ENCODE results near the gene CDC45.
"Not testable (repeated sequence)": the region's sequence is repeated elsewhere in the genome, so short reads cannot be mapped to it uniquely, and the experiment has no call there.

CDC45 gene

DNA sequence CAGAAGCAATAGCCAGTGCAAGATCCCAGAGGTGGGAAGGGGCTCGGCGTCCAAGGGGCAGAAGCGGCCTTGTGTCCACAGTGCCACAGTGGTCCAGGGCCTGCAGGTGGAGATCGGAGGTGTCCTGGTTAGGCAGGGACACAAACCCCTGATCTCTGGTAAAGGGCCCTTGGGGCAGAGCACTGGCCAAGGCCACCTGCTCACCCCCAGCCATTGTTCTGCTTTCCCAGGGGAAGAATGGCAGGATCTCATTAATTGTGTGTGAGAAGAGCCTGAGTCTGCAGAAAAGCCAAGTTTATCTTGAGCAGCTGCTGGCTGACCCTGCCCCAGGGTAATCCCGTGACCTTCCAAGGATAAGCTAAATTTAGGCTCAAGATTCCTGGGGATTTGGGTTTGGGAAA lies 47.6 kb downstream of the CDC45 start:
- no peak for DNase-seq

DNA sequence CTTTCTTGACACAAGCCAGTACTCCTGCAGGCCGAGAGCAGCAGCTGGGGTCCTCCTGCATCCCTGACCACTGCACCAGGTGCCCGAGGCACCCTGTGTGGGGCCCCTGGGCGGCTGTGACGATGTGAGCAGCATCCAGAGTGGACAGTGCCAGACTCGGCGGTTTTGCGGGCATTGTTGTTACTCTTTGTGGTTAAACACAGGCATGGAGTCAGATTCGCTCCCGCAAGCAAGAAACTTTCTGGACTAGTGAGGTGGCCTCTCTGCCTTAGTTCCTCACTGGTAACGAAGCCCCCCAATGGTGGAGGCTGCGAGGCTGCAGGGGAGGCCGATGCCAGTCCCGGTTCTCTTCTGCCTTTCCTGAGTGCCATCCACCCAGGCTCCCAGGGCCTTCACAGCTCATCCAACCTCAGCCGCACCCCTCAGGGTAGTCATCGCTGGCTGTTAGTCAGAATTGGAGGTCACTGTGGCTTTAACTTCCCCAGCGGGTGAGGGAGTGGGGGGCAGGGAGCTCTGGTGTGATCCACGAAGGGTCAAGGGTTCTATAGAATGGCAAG lies 48.2 kb downstream of the CDC45 start:
- no peak for DNase-seq

DNA sequence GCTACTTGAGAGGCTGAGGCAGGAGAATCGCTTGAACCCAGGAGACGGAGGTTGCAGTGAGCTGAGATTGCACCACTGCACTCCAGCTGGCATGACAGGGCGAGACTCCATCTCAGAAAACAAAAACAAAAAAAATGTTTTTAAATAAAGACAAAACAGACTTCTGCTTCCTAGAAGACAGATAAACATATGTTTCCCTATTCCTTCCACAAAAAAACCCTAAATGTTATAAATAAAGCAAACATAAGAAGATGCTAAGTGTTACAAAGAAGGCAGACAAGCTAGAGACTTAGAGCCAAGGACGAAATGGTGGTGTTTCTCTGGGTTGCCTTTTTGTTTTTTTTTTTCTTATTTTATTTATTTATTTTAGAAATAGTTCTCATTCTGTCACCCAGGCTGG lies 50.1 kb downstream of the CDC45 start:
- DNase-seq, result no peak

DNA sequence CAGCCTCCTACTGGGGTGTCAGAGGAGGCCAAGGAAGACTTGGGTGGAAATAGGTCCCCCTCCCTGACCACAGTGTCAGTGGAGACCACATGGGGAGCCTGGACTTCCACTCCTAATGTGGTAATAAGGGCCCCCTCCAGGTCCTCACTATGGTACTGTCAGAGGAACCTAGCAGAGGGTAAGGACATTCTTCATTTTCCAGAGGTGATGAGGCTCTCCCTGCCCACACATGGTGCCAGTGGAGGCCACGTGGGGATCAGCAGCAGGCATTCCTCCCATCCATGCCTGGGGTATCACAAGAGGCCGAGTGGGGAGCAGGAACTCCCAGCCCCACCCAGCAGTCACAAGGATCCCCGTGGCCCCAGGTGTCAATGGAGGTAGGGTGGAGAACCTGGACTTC lies 51.0 kb downstream of the CDC45 start:
- DNase-seq, result no peak

DNA sequence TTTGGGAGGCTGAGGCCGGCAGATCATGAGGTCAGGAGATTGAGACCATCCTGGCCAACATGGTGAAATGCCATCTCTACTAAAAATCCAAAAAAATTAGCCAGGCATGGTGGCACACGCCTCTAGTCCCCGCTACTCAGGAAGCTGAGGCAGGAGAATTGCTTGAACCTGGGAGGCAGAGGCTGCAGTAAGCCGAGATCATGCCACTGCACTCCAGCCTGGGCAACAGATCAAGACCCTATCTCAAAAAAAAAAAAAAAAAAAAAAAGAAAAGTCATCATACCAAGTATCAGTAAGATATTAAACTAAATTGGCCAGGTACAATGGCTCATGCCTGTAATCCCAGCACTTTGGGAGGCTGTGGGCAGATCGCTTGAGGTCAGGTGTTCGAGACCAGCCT lies 51.6 kb downstream of the CDC45 start:
- not testable (repeated sequence) for DNase-seq

DNA sequence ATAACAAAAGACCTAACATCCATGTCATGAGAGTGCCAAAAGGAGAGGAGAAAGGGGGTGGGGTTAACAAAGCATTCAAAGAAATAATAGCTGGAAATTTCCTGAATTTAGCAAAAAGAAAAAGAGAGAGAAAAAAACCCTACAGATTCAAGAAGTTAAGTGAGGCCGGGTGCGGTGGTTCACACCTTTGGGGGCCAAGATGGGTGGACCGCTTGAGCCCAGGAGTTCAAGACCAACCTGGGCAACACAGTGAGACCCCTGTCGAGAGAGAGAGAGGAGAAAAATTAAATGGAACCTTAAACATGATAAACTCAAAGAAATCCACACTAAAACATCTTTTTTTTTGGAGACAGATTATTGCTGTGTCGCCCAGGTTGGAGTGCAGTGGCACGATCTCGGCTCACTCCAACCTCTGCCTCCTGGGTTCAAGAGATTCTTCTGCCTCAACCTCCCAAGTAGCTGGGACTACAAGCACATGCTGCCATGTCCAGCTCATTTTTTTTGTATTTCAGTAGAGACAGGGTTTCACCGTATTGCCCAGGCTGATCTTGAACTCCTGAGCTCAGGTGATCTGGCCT lies 53.4 kb downstream of the CDC45 start:
- DNase-seq, result no peak

DNA sequence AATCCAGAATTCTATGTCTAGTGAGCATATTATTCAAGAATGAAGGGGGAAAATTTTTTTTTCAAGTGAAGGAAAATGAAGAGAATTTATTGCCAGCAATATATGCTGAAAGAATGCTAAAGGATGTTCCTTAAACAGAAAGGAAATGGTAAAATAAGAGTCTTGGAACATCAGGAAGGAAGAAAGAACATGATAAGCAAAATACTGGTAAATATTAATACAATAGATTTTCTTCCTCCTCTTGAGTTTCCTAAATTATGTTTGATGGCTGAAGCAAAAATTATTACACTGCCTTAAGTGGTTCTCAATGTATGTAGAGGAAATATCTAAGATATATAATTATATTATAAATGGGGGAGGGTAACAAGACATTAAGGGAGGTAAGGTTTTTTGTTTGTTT lies 54.1 kb downstream of the CDC45 start:
- DNase-seq, result no peak

DNA sequence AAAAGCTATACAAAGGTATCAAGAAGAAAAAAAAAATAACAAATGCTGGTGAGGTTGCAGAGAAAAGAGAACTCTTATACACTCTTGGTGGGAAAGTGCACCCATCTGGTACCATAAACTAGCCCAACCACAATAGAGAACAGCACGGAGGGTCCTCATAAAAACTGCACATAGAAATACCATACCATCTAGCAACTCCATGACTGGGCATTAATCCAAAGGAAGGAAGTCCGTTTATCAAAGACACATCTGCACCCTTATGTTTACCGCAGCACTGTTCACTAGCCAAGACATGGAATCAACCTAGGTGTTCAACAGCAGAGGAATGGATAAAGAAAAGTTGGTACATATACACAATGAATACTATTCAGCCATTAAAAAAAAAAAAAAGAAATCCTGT lies 55.3 kb downstream of the CDC45 start:
- DNase-seq, result no peak

DNA sequence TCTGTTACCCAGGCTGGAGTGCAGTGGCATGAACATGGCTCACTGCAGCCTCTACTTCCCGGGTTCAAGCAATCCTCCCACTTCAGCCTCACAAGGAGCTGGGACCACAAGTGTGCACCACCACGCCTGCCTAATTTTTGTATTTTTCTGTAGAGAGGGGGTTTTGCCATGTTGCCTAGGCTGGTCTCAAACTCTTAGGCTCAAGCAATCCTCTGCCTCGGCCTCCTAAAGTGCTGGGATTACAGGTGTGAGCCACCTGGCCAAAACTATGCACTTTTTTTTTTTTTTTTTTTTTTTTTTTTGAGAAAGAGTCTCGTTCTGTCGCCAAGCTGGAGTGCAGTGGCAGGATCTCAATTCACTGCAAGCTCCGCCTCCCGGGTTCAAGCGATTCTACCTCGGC lies 56.8 kb downstream of the CDC45 start:
- no peak for DNase-seq

DNA sequence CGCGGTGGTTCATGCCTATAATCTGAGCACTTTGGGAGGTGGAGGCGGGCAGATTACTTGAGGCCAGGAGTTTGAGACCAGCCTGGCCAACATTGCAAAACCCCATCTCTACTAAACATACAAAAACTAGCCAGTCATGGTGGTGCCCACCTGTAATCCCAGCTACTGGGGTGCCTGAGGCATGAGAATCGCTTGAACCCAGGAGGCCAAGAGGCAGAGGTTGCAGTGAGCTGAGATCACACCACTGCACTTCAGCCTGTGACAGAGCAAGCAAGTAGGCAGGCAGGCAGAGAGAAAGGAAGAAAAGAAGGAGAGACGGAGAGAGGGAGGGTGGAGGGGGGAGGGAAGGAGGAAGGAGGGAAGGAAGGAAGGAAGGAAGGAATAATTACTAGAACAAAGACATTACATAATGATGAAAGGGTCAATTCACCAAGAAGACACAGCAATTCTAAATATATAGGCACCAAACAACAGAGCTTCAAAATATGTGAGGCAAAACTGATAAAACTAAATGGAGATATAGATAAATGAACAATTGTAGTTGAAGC lies 58.3 kb downstream of the CDC45 start:
- no peak for DNase-seq

DNA sequence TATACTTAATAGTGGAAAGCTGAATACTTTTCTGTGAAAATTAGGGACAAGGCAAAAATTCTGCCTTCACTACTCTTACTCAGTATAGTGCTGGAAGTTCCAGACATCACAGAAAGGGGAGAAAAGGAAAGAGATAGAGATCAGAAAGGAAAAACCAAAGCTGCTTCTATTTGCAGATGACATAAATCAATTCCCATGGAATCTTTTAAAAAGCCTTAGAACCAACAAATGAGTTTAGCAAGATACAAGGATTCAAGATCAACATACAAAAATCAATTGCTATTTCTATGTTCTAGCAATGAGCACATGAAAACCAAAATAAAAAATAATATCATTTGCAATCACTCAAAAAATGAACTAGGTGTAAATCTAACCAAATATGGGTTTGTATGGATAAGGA lies 60.7 kb downstream of the CDC45 start:
- no peak for DNase-seq

DNA sequence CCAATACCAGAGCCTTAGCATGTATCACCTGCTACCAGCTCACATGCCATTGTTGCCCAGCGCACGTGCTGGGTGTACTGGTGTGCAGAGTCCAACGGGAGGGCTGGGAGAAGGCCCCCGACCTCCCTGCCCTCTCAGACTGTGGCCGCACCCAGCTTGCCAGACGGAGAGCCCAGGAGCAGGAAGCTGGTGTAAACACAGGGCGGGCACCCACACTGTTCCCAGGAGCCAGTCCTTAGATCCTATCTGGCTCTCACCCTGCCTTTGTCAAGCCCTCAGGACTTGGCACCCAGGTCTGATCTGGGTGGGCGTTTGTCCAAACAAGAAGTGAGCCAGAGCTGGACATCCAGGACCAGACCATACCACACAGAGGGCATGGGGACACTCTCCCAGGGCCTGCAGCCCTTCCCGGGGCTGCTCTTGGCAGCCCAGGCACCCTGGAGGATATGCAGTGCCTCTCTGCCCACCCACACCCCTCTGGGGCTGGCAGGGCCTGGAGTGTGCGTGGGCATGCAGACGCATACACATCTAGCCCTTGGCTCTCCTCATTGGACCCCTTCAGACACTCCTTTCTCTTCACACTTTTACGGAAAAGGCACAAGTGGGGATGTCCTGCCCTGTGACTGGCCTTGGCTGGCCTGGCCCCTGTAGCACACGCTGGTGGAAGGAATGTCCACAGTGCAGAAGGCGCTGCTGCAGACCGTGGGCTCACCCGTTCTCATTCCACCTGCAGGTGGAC lies 64.4 kb downstream of the CDC45 start:
- DNase-seq, result no peak

DNA sequence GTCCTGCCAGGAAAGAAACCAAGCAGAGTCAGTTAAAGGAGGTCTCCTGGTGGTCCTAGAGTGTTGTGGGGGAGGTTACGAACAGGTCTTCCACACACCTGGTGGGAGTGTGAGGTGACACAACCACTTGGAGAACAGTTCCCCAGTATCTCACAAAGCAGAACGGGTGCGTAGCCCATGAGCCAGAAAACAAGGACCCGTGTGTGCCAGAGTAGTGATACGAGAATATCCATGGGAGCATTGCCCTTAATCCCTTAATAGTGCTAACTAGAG lies 66.2 kb downstream of the CDC45 start:
- DNase-seq, result no peak

DNA sequence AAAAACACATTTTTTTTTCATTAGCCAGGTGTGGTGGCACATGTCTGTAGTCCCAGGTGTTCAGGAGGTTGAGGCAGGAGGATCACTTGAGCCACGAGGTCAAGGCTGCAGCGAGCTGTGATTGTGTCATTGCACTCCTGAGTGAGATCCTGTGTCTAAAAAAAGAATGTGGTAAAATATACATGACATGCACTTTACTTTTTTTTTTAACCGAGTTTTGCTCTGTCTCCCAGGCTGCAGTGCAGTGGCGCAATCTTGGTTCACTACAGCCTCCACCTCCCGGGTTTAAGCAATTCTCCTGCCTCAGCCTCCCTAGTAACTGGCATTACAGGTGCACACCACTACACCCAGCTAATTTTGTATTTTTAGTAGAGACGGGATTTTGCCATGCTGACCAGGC lies 67.0 kb downstream of the CDC45 start:
- DNase-seq, result no peak

DNA sequence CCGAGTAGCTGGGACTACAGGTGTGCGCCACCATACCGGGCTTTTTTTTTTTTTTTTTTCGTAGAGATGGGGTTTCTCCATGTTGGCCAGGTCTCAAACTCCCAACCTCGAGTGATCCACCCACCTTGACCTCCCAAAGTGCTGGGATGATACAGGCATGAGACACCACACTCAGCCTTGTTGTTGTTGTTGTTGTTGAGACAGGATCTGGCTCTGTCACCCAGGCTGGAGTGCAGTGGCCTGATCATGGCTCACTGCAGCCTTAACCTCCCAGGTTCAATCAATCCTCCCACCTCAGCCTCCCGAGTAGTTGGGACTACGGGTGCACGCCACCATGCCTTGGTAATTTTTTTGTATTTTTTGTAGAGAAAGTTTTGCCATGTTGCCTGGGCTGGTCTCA lies 67.9 kb downstream of the CDC45 start:
- DNase-seq, result no peak

DNA sequence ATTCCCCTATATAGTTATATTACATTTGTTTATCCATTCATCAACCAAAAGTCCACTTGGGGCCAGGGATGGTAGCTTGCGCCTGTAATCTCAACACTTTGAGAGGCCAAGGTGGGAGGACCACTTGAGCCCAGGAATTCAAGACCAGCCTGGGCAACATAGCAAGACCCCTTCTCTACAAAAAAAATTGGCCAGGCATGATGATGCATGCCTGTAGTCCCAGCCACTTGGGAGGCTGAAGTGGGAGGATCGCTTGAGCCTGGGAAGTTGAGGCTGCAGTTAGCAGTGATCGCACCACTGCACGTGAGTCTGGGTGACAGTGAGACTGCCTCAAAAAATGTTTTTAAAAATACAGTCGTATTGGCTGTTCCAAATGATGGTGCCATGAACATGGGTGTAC lies 68.7 kb downstream of the CDC45 start:
- DNase-seq, result not testable (repeated sequence)

DNA sequence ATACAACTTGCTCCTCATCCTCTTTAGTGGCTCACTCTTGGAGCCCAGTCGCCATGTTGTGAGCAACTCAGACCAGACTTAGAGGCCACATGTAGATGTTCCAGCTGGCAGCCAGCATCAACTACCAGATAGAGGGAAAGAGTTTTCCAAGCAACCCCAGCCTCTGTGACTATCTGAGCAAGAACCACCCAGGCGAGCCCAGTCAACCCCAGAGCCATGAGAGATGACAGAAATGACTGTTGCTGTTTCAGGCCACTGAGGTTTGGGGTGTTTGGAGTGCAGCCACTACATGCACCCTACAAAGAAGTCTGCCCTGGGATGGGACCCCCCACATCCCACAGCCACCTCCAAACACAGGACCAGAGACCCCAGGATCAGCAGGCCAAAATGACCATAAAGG lies 69.2 kb downstream of the CDC45 start:
- DNase-seq, result no peak

DNA sequence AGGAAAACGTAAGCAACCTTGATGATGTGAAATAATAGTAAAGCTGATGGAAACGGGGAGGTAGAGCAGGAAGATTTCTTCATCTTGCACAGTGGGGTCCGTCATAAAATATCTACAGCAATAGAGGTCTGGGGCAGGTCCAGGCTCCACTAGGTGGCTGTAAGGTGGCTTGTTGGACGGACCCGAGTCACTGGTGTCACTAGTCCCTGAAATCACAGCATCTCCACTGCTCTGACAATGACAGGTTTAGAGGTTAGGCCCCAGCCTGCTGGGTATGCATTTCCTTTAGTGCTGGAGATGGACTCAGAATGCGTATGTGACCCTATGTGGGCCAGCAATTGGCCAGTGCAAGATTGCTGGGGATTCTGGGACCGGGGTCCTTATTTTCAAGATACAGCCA lies 69.7 kb downstream of the CDC45 start:
- no peak for DNase-seq

DNA sequence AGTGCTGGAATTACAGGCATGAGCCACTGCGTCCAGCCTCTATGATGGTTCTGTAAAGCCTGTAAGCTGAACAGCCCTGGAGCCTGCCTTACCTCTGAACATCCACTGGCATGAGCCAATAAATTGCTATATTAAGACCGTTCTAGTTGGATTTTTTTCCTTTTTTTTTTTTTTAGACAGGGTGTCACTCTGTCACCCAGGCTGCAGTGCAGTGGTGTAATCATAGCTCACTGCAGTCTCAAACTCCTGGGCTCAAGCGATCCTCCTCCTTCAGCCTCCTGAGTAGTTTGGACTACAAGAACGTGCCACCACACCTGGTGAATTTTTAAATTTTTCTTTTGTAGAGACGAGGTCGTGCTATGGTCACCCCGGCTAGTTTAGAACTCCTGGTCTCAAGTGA lies 70.7 kb downstream of the CDC45 start:
- no peak for DNase-seq

DNA sequence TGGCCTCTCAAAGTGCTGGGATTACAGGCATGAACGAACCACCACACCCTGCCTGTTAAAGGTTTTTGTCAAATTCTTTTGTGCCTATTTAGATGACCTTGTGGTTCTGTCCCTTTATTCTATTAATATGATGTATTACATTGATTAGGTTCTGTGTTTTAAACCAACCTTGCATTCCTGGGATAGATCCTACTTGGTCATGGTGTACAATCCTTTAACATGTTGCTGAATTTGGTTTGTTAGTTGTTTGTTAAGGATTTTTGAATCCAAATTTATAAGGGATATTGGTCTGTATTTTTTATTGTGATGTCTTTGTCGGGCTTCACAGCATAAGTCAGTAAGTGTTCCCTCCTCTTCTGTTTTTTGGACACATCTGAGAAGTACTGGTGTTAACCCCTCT lies 73.5 kb downstream of the CDC45 start:
- DNase-seq, result no peak

DNA sequence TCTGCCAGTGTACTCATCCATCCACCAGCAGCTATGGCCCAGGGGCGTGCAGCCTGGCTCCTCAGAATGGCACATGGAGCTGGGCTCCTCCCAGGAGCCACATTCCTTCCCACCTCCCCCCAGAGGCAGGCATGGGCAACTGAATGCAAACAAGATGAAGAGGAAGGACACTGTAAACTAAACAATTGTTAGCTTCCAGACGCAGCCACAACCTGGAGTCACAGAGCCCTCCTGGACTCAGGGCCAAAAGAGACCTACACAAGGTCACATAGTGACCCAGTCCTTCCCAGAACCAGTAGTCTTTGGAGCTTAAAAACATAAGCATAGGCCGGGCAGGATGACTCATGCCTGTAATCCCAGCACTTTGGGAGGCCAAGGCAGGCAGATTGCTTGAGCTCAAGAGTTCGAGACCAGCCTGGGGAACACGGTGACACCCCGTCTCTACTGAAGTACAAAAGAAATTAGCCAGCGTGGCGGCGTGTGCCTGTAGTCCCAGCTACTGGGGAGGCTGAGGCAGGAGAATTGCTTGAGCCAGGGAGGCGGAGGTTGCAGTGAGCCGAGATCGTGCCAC lies 75.2 kb downstream of the CDC45 start:
- no peak for DNase-seq

DNA sequence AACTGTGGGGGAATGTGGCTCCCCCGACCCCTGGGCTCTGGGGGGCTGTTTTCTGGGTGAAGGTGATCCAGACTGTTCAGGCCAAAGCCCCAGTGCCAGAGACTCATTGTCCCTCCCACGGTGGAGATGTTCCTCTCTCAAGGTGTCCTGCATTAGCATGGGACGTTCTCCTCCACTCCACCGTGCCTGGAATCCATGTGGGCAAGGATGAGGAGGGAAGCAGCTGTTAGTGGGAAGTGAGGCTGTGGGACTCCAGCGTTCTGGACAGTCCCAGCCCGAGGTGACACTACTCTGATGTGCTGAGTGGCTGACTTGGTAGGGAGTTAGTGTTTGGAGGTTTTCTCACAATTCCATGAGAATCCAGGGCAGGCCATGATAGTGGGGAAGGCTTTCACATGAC lies 75.9 kb downstream of the CDC45 start:
- no peak for DNase-seq

DNA sequence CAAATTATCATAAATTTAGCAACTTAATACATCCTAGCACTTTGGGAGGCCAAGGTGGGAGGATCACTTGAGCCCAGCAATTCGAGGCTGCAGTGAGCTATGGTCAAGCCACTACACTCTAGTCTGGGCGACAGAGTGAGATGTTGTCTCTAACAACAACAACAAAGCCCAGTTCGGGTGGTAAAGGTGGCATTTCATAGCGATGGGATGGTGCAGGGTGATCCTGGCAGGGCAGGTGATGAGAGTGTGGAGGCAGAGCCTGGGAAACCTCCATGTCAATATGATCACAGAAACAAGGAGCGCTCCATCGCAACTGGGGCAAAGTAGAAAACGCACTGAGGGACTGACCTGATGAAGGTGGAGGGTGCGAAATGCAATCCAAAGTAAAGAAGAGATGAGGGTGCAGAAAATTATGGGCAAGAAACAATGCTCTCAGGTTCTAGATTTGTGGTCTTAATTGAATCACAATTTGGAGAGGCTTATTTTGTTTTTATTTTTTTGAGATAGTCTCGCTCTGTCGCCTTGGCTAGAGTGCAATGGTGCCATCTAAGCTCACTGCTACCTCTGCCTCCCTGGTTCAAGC lies 77.3 kb downstream of the CDC45 start:
- DNase-seq, result no peak

Measured in right kidney (tissue), 1 donor.